GM06990 (cell line): ENCODE results near the gene FOXP4.

Experiments used
- DNase-seq: peaks from one replicate; pipeline ENCODE4 v3.0.0-alpha.2; 2011; ENCODE audit not compliant: insufficient read length; ENCODE audit errors: extremely low read depth
- H3K27me3 ChIP-seq: replicated peaks from 2 replicates; pipeline ENCODE4 v1.6.0; 2011; ENCODE audit warnings: low read length; ENCODE audit not compliant: control insufficient read depth, insufficient read depth
- H3K36me3 ChIP-seq: 2 replicates; pipeline ENCODE4 v1.5.1; 2011; ENCODE audit warnings: low read length; ENCODE audit not compliant: control insufficient read depth, insufficient read depth
- H3K4me3 ChIP-seq: replicated peaks from 2 replicates; pipeline ENCODE4 v1.5.1; 2011; ENCODE audit warnings: low read depth, mild to moderate bottlenecking, control low read depth, low read length
- TF ChIP-seq, protein P1 (sequence below): IDR thresholded peaks from 2 replicates; pipeline ENCODE4 v1.5.1; 2011; ENCODE audit warnings: low read length, control low read depth, mild to moderate bottlenecking, inconsistent platforms; ENCODE audit not compliant: insufficient read depth, poor library complexity, severe bottlenecking

Gene FOXP4

DNA sequence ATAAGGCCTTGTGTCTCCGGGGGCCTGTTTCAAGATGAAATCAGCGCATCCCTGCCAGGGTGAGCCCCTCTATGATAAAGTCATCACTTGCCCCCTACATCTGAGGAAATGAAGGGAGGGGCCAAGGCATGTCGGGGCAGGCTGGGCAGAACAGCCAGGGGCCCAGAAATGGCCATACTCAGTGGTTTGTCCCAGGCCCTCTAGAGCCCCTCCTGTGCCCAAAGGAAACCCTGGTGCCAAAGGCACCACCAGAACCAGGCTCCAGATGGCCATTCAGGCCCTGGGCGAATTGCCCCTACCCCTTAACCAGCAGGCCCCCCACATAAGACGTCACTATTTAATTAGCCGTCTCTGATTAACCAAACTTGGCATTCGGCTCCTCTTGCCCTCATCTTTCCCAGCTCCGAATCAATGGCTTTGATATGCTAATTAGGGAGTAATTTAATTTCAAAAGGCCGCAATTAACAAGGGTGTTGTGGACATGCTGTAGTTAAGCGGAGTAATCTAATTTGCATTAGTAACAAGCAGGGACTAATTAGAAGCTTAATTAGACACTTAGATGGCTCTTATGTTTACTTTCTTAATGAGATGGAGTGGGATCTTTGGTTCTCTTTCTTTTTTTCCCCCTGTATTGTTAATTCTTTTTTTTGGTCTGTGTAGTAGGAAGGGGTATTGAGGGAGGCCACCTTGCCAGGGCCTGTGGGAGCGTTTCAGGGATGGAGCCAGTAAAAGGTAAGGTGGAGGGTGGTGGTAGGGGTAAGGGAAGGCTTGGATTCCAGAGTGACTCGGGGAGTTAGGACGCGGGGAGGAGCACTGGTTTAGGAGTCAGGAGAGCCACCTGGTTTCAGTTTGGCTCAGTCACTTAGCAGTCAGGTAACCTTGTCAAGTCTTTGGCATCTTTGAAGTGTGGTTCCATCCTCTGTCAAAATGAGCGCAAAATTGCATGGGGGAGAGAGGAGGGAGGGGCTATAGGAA lies 9.4 kb downstream of the FOXP4 start:
- no peak for DNase-seq
- peaks cover 23% of the 10 kb centered on the region for H3K36me3 ChIP-seq
- H3K27me3 ChIP-seq, result no peaks in the 10 kb centered on the region
- H3K4me3 ChIP-seq, result no peak overlapping the region
- TF ChIP-seq, protein P1, sequence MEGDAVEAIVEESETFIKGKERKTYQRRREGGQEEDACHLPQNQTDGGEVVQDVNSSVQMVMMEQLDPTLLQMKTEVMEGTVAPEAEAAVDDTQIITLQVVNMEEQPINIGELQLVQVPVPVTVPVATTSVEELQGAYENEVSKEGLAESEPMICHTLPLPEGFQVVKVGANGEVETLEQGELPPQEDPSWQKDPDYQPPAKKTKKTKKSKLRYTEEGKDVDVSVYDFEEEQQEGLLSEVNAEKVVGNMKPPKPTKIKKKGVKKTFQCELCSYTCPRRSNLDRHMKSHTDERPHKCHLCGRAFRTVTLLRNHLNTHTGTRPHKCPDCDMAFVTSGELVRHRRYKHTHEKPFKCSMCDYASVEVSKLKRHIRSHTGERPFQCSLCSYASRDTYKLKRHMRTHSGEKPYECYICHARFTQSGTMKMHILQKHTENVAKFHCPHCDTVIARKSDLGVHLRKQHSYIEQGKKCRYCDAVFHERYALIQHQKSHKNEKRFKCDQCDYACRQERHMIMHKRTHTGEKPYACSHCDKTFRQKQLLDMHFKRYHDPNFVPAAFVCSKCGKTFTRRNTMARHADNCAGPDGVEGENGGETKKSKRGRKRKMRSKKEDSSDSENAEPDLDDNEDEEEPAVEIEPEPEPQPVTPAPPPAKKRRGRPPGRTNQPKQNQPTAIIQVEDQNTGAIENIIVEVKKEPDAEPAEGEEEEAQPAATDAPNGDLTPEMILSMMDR, result no peak

DNA sequence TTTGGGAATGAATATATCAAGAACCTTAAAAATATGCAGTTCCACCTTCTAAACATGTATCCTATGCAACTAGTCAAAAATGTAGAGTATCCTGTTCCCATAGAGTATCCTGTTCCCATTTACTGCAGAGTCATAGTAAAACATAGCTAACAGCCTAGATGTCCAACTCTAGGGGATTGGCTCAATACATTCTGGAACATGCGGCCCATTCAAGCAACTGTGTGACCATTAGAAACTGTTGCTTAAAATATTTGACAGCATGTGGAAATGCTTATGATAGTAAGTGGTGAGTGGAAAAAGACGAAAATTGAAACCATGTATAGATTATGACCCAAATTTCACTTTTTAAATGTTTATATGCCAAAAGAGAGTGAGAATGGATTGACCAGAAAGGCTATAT lies 11.2 kb downstream of the FOXP4 start:
- DNase-seq, result no peak
- peaks cover 11% of the 10 kb centered on the region for H3K36me3 ChIP-seq
- no peaks in the 10 kb centered on the region for H3K27me3 ChIP-seq
- TF ChIP-seq, protein P1, result no peak
- H3K4me3 ChIP-seq, result no peak overlapping the region

DNA sequence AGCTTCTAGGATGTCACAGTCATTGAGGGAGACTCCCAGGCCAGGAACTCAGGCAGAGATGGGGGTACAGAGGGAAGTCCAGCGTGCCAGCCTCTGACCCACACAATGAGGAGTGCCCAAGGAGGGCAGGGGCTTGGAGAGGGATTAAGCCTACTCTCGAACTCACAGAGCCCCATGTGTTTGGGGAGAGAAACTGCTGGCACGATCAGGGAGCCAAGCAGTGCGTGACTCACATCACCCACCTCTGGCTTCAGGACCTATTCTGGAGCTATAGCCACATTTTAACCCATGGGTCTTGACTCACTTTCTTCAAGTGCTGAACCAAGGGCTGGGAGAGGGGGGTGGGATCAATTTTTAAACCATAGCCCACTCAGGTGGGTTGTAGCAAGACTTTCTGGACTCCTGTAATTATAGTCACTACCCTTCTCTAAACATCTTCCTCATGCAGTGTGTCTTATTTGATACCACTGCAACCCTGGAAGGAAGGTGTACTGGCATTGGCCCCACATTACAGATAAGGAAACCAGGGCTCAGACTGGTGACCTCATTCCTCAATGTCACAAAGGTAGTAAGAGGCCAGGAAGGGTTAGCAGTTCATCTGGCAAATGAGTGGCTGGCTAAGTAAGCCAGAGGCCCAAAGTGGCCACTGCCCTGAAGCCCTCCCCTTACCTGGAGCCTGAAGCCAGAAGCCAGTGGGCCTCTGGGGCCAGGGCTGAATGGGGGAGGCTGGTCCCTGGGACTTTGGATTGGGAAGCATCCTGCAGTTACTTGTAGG lies 12.0 kb downstream of the FOXP4 start:
- peaks cover 8% of the 10 kb centered on the region for H3K36me3 ChIP-seq
- TF ChIP-seq, protein P1, result no peak
- no peaks in the 10 kb centered on the region for H3K27me3 ChIP-seq
- DNase-seq, result no peak
- H3K4me3 ChIP-seq, result no peak overlapping the region

DNA sequence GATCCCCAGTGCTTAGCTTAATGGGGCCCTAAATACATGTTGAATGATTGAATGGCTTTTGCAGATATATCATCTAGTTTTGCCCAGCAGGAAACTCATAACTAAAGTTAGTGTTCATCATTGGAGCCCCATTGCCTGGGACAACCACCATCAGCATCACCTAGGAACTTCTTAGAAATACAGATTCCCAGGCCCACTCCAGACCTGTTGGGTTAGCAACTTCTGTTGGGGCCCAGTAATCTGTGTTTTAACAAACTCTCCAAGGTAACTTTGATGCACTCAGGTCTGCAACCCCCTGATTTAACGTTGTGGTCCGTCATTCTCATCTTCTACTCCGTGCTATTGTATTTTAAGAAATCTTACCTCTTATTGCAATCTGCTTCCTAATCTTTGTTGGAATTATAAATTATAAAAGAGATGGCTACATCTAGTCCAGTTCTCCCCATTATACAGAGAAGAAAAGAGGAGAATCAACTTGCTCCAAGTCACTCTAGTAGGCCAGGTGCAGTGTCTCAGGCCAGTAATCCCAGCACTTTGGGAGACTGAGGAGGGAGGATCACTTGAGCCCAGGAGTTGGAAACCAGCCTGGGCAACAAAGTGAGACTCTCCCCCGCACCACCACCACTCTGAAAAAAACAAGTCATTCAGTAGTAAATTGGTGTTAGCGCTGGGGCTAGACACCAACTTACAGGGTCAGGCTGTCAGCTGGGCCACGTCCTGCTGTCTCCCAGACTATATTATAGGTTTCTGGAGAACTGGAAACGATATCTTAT lies 13.7 kb downstream of the FOXP4 start:
- Histone ChIP-seq H3K4me3 (peak overlapping the region; percentile 63), H3K27me3 (no peaks in the 10 kb centered on the region), H3K36me3 (peaks cover 4% of the 10 kb centered on the region)
- DNase-seq, result no peak
- TF ChIP-seq, protein P1, result no peak

DNA sequence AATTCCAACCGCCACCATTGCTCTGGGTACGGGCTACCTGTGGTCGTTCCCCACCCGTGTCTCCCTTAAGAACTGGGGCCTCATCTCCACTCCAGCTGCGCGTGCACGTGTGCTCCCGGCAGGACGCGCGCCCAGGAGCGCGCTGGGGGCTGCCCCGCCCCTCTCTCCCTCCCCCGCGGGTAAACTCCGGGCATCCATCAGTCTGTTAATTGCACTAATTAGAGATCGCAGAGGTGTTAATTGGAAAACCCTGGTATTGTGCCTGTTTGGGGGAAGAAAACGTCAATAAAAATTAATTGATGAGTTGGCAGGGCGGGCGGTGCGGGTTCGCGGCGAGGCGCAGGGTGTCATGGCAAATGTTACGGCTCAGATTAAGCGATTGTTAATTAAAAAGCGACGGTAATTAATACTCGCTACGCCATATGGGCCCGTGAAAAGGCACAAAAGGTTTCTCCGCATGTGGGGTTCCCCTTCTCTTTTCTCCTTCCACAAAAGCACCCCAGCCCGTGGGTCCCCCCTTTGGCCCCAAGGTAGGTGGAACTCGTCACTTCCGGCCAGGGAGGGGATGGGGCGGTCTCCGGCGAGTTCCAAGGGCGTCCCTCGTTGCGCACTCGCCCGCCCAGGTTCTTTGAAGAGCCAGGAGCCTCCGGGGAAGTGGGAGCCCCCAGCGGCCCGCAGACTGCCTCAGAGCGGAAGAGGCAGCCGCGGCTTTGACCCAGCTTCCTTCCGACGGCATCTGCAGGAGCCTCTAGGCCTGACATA lies 14.4 kb downstream of the FOXP4 start:
- peak overlapping the region; percentile 63 for H3K4me3 ChIP-seq
- no peaks in the 10 kb centered on the region for H3K27me3 ChIP-seq
- peak; percentile 81 for DNase-seq
- TF ChIP-seq, protein P1, result peak; percentile 28
- peaks cover 6% of the 10 kb centered on the region for H3K36me3 ChIP-seq
